GM08714 (cell line): ENCODE data around the gene SP140.
A peak's percentile ranks its signal among the peaks of the same experiment; 100 is the strongest.
"Not testable (repeated sequence)": the region's sequence is repeated elsewhere in the genome, so short reads cannot be mapped to it uniquely, and the experiment has no call there.

Source experiments
- H3K4me3 ChIP-seq: fragments of 200-500 bp; sonication (Bioruptor generic); 2 replicates; pipeline ENCODE4 v1.5.1; 2014; ENCODE audit warnings: mild to moderate bottlenecking, low read length, inconsistent platforms
- ZNF274 ChIP-seq: IDR thresholded peaks from 2 replicates; pipeline ENCODE4 v1.6.1; 2012; ENCODE audit warnings: mild to moderate bottlenecking, low read depth, low read length

Gene SP140

GRCh38 chr2:230295192-230295591 lies 69.7 kb downstream of the SP140 start:
- H3K4me3 ChIP-seq: no peak overlapping the region
- no peak for TF ChIP-seq ZNF274

- no peak overlapping the region for H3K4me3 ChIP-seq
- no peak for TF ChIP-seq ZNF274
Measured at GRCh38 chr2:230296917-230297316, 71.4 kb downstream of the SP140 start.

- H3K4me3 ChIP-seq: no peak overlapping the region
- TF ChIP-seq ZNF274: no peak
Measured at GRCh38 chr2:230299618-230300017, 74.1 kb downstream of the SP140 start.

- H3K4me3 ChIP-seq: no peak overlapping the region
- TF ChIP-seq ZNF274: no peak
Measured at GRCh38 chr2:230305416-230306275, 80.1 kb downstream of the SP140 start.

- no peak for TF ChIP-seq ZNF274
Measured at GRCh38 chr2:230306474-230306873, 80.9 kb downstream of the SP140 start.

GRCh38 chr2:230307485-230307884 lies 81.9 kb downstream of the SP140 start:
- no peak overlapping the region for H3K4me3 ChIP-seq
- no peak for TF ChIP-seq ZNF274

More at GRCh38 chr2:230306474-230306873, 80.9 kb downstream of the SP140 start:
- no peak overlapping the region for H3K4me3 ChIP-seq

- TF ChIP-seq ZNF274: no peak
- no peak overlapping the region for H3K4me3 ChIP-seq
Measured at GRCh38 chr2:230308402-230309000, 83.0 kb downstream of the SP140 start.

- H3K4me3 ChIP-seq: not testable (repeated sequence)
Measured at GRCh38 chr2:230310792-230311191, 85.3 kb downstream of the SP140 start.

- not testable (repeated sequence) for H3K4me3 ChIP-seq
Measured at GRCh38 chr2:230311634-230312033, 86.1 kb downstream of the SP140 start.

GRCh38 chr2:230312638-230313037 lies 87.1 kb downstream of the SP140 start:
- no peak overlapping the region for H3K4me3 ChIP-seq
- no peak for TF ChIP-seq ZNF274

GRCh38 chr2:230317366-230317765 lies 91.8 kb downstream of the SP140 start:
- TF ChIP-seq ZNF274: no peak
- no peak overlapping the region for H3K4me3 ChIP-seq

- no peak for TF ChIP-seq ZNF274
- H3K4me3 ChIP-seq: peak overlapping the region; percentile 3; the same call in 1 of the 2 replicates
Measured at GRCh38 chr2:230318190-230319121, 92.9 kb downstream of the SP140 start.

GRCh38 chr2:230319211-230319862 lies 93.8 kb downstream of the SP140 start:
- H3K4me3 ChIP-seq: no peak overlapping the region
- TF ChIP-seq ZNF274: no peak

- no peak for TF ChIP-seq ZNF274
- no peak overlapping the region for H3K4me3 ChIP-seq
Measured at GRCh38 chr2:230321031-230321430, 95.5 kb downstream of the SP140 start.
